Mucosa of stomach (tissue), 1 donor: ENCODE data around the gene FNIP2.

Experiments used
- H3K27me3 ChIP-seq: one replicate; pipeline ENCODE4 v1.7.0; 2013; ENCODE audit warnings: mild to moderate bottlenecking, low read length; ENCODE audit not compliant: control insufficient read depth, insufficient read depth
- H3K36me3 ChIP-seq: one replicate; pipeline ENCODE4 v1.7.0; 2013; ENCODE audit warnings: low read length; ENCODE audit not compliant: control insufficient read depth, insufficient read depth
- H3K4me1 ChIP-seq: one replicate; pipeline ENCODE4 v1.7.0; 2013; ENCODE audit warnings: mild to moderate bottlenecking, low read length; ENCODE audit not compliant: control insufficient read depth, insufficient read depth
- H3K4me3 ChIP-seq: one replicate; pipeline ENCODE4 v1.7.0; 2013; ENCODE audit warnings: low read length
- H3K9ac ChIP-seq: one replicate; pipeline ENCODE4 v1.7.0; 2013; ENCODE audit warnings: mild to moderate bottlenecking, low read length, moderate library complexity
- H3K9me3 ChIP-seq: one replicate; pipeline ENCODE4 v1.7.0; 2013; ENCODE audit warnings: mild to moderate bottlenecking, low read length, moderate library complexity; ENCODE audit not compliant: control insufficient read depth
- donor health status: Pancreatic carcinoma.

FNIP2 gene

DNA sequence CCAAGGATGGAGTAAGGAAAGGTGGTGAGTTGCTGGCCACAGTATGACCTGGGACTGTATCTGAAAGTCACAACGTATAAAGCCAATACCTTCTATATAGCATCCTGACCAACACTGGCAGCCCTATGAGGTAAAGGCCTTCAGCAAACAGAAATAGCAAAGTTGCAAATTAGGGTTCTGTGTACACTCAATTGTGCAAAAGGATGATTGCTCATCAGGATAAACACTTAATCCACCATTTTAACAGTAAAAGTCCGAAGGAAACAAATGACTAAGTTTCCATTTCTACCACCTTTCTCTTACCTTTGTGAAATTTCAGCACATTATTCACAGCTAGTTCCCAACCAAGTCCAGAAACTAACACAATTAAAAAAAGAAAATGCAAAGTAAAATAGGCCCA is 1.4 kb upstream of the FNIP2 start:
- Histone ChIP-seq H3K36me3 (no peaks in the 10 kb centered on the region), H3K4me3 (no peak overlapping the region), H3K27me3 (no peaks in the 10 kb centered on the region), H3K4me1 (no peaks in the 10 kb centered on the region), H3K9me3 (no peaks in the 10 kb centered on the region), H3K9ac (no peak overlapping the region)

DNA sequence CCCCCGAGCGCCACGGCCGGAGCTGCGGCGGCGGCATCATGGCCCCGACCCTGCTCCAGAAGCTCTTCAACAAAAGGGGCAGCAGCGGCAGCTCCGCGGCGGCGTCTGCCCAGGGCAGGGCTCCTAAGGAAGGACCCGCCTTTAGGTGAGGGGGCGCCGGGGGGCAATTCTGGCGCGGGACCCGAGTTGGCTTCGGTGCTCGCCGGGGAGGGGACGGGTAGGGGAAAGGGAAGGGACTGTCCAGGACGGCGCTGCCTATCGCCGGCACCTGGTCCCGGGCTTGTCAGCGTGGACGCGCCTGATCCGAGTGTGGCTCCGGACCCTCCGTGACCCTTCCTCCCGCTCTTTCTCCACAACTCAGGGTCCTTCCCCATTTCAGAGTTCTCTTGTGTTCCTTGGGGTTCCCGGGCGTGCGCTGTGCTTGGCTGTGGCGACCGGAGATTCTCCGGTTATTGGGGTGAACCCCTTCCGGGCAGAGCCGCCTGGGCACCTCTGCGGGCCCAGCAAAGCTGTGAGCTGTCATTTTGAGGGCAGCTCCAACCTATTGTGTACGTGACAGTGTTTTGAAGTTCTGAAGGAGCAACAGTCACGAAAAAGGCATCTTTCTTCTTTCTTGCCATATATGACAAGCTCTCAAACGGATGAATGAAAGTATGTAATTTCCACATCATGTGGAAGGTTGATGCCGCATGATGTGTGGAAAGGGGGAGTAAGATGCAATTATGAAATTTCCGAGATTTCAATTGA is 522 bp downstream of the FNIP2 start:
- peak overlapping the region; percentile 84 for H3K9ac ChIP-seq
- H3K9me3 ChIP-seq = no peaks in the 10 kb centered on the region
- peaks cover 12% of the 10 kb centered on the region for H3K4me1 ChIP-seq
- peak overlapping the region; percentile 62 for H3K4me3 ChIP-seq
- H3K36me3 ChIP-seq = no peaks in the 10 kb centered on the region
- H3K27me3 ChIP-seq = no peaks in the 10 kb centered on the region

DNA sequence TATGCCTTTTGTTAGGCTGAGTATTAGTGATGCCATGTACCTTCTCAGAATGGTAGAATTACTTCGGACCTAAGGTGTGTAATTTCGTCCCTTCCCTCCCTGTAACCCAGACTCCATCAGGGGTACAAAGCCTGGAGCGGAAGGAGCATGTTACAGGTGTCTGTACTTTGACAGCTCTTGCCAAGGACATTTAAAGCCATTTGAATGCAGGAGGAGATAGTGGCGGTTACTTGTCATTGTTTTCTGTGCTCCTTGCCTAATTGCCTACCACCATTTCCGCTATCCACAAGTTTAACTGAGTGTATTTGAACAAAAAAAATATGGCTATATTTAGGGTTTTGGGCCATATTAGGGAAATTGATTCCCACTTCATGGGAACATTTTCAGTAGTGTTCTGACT is 1.8 kb downstream of the FNIP2 start:
- no peaks in the 10 kb centered on the region for H3K27me3 ChIP-seq
- H3K4me3 ChIP-seq = no peak overlapping the region
- no peaks in the 10 kb centered on the region for H3K9me3 ChIP-seq
- no peaks in the 10 kb centered on the region for H3K36me3 ChIP-seq
- no peak overlapping the region for H3K9ac ChIP-seq
- H3K4me1 ChIP-seq = peaks cover 21% of the 10 kb centered on the region

DNA sequence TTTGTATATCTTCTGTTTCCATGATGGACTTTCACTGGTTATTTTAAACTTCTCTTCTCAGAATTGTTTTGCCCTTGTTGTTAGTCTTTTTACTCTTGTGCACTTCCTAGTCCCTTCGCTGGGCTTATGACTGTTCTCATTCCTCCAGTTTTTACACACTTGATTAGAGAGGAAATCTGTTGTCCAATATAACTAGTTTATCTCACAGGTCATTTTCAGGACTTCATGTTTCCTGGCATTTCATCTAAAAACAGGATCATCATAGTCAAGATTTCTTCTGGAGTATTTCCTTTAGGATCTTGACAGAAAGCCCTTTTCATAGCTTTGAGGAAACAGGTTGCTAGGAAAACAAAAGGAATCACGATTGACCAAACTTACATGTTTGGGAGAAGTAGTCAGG is 3.0 kb downstream of the FNIP2 start:
- no peak overlapping the region for H3K4me3 ChIP-seq
- H3K36me3 ChIP-seq = no peaks in the 10 kb centered on the region
- H3K4me1 ChIP-seq = peaks cover 25% of the 10 kb centered on the region

DNA sequence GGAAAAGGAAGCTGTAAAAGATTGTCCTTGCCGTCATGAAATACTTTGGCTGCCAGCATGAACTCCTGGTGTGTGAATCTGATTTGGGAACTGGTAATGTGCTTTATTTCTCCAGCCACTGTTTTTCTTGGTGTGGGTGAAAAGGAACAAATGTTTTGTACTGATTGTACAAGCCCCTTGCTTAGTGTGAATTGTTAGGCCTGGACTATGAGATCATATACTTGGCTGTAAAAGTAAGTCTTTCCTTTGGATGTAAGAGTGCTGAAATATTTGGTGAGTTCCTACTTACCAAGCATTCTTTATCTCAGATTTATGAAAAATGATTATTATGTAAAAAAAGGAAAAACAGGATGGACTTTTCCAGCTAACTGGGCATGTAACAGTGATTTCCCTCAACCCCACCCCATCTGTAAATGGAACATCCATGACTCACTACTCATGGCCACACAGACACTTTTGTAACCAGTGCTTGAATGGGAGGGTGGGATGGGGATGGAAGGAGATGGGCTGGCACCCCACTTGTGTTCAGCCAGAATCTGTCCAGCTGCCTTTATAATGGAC is 6.3 kb downstream of the FNIP2 start:
- Histone ChIP-seq H3K36me3 (no peaks in the 10 kb centered on the region), H3K9me3 (no peaks in the 10 kb centered on the region), H3K9ac (peak overlapping the region; percentile 2), H3K4me1 (peaks cover 38% of the 10 kb centered on the region), H3K4me3 (no peak overlapping the region), H3K27me3 (no peaks in the 10 kb centered on the region)

More for the DNA sequence above, 3.0 kb downstream of the FNIP2 start:
- no peaks in the 10 kb centered on the region for H3K27me3 ChIP-seq
- no peak overlapping the region for H3K9ac ChIP-seq
- H3K9me3 ChIP-seq = no peaks in the 10 kb centered on the region

DNA sequence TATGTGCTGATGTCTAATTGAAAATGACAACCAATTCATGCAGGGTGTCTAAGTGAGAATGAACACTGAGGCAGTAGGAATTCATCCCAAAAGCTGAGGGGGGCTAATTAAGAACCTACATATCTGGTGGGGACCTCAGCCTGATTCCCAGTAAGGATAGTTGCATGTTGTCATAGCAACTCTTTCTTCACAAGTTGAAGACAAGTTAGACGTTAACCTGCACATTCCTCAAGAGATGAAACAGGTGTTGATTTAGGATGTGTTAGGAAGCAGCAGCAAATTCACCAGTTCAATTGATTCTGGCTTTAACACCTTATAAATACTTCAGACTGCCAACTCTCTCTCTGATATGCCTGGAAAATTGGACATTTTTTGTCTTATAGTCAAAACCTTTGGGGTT is 7.3 kb downstream of the FNIP2 start:
- Histone ChIP-seq H3K27me3 (no peaks in the 10 kb centered on the region), H3K4me3 (no peak overlapping the region), H3K36me3 (no peaks in the 10 kb centered on the region), H3K4me1 (peaks cover 40% of the 10 kb centered on the region), H3K9ac (no peak overlapping the region), H3K9me3 (no peaks in the 10 kb centered on the region)

DNA sequence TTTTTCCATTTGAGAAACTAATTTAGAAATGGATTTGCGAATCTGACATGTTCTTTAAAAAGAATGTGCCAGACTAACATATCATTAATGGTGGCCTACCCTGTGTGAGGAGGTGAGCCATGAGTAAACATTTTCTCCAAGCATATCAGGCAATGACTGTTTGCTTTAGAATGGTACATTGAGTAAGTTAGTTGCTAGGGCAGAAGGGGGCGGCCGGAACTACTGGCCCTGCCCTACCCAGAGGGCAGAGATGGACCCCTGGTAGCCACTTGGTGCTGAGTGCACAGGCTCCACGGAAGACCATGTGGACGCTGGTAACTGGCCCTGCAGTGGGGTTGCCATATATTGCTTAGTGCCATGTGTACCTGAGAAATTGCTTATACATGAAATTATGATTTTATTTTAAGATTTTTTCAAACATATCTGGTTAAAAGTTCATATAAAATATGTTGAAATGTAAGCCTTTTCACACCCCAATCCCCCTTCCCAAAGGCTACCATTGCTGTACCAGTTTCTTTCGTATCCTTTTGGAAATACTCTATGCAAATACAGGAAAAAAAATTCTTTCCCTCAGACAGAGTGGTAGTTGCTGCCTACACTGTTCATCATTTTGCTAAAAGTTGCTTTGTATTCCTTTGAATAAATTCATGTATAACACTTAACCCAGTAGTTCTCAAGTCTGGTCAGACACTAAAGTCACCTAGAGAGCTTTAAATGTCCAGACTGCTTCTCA is 8.8 kb downstream of the FNIP2 start:
- no peaks in the 10 kb centered on the region for H3K36me3 ChIP-seq
- no peak overlapping the region for H3K9ac ChIP-seq
- H3K9me3 ChIP-seq = no peaks in the 10 kb centered on the region
- no peak overlapping the region for H3K4me3 ChIP-seq
- H3K4me1 ChIP-seq = peaks cover 53% of the 10 kb centered on the region
- H3K27me3 ChIP-seq = no peaks in the 10 kb centered on the region

DNA sequence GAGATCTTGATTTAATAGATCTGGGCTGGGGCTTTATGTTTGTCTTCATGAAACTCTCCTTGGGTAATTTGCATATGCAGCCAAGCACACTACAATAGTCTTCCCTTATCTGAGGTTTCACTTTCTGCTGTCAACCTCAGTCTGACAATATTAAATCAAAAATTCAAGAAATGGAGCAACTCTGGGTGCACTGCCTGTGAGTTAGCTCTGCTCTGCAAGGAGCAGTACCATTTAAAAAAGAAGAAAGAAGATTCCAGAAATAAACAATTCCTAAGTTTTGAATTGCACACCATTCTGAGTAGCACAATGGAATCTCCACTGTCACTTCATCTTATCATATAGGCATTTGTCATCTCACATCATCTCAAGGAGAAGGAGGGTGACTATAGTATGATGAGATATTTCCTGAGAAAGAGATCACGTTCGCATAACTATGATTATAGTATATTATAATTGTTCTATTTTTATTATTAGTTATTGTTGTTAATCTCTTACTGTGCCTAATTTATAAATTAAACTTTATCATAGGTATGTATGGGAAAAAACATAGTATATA is 9.4 kb downstream of the FNIP2 start:
- Histone ChIP-seq H3K9ac (no peak overlapping the region), H3K9me3 (no peaks in the 10 kb centered on the region), H3K27me3 (no peaks in the 10 kb centered on the region), H3K36me3 (no peaks in the 10 kb centered on the region), H3K4me1 (peaks cover 52% of the 10 kb centered on the region), H3K4me3 (no peak overlapping the region)

DNA sequence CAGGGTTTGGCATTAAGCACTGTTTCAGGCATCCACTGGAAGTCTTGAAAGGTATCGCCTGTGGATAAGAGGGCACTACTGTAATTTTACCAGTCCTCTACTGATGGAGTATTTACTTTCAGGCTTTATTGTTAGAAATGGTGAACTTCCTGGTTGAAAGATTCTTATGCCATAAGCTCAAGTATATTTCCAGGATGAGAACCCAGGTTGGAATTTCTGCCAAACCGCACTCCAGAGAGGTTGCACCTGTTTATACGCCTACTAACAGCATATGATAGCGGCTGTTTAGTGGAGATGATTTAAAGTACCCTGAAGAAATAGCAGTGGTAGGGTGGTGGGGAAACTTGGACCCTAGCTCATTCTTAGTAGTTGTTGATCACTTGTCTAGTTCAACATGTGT is 9.9 kb downstream of the FNIP2 start:
- Histone ChIP-seq H3K4me1 (peaks cover 52% of the 10 kb centered on the region), H3K9ac (no peak overlapping the region), H3K36me3 (no peaks in the 10 kb centered on the region), H3K4me3 (no peak overlapping the region), H3K9me3 (no peaks in the 10 kb centered on the region), H3K27me3 (no peaks in the 10 kb centered on the region)

DNA sequence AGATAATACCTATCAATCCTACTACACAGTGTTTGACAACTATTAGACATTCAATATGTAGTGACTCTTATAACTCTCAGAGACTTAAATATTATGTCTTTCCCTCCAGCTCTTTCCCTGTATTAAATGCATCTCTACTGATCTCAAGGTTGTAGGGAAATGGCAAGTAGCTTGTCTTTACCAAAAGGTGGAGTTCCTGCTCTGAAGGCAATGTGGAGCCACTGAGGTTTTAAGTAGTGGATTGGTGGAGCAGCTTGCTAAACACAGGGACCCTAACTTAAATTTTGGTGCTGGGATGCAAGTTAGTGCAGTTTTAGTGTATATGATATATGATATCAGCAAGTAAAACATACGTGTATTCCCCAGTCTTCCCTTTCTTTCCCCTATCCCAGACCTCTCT is 13.1 kb downstream of the FNIP2 start:
- H3K4me1 ChIP-seq = peaks cover 58% of the 10 kb centered on the region
- H3K9ac ChIP-seq = peak overlapping the region; percentile 16
- H3K9me3 ChIP-seq = no peaks in the 10 kb centered on the region
- H3K27me3 ChIP-seq = no peaks in the 10 kb centered on the region
- H3K36me3 ChIP-seq = no peaks in the 10 kb centered on the region
- no peak overlapping the region for H3K4me3 ChIP-seq

DNA sequence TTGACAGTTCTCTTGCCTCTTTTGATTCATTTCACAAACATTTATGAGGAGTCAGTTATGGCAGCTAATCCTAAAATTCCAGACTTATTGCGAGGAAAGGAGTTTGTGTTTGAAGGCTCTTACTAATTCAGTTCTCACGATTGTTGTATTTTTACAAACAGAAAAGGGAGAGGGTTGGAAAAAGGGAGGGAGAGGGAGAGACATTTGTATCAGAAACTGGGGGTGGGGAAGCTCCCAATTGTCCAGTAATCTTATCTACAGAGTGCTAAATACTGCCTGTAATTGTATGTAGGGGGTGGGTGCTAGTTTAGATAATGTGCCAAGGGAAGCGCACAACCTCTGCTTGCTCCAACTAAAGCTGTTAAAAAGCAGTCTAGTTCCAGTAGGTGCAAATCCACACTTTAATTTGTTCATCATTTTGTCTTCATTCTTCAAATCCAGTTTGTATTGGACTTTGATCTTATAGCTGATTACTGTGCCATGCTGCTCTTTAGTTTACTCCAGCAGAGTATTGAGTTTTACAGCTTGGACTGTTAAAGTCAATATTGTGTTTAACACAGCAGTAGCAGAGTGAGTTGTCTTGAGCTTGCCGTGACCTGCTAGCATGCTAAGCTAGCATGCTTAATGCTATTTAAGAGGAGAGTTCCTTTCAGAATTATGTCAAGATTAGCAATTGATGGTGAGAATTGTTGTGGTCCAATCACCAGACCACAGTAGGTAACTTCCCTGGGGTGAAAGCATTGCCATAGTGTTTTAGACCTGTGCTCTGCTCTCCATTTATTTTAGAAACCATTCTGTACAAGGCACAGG is 13.9 kb downstream of the FNIP2 start:
- H3K27me3 ChIP-seq = no peaks in the 10 kb centered on the region
- H3K4me1 ChIP-seq = peaks cover 63% of the 10 kb centered on the region
- no peaks in the 10 kb centered on the region for H3K9me3 ChIP-seq
- H3K36me3 ChIP-seq = no peaks in the 10 kb centered on the region
- H3K4me3 ChIP-seq = no peak overlapping the region
- no peak overlapping the region for H3K9ac ChIP-seq
